ENCODE measurements around the gene CFAP410.
A peak's percentile ranks its signal among the peaks of the same experiment; 100 is the strongest.
"Not testable (repeated sequence)": the region's sequence is repeated elsewhere in the genome, so short reads cannot be mapped to it uniquely, and the experiment has no call there.

The CFAP410 gene

DNA sequence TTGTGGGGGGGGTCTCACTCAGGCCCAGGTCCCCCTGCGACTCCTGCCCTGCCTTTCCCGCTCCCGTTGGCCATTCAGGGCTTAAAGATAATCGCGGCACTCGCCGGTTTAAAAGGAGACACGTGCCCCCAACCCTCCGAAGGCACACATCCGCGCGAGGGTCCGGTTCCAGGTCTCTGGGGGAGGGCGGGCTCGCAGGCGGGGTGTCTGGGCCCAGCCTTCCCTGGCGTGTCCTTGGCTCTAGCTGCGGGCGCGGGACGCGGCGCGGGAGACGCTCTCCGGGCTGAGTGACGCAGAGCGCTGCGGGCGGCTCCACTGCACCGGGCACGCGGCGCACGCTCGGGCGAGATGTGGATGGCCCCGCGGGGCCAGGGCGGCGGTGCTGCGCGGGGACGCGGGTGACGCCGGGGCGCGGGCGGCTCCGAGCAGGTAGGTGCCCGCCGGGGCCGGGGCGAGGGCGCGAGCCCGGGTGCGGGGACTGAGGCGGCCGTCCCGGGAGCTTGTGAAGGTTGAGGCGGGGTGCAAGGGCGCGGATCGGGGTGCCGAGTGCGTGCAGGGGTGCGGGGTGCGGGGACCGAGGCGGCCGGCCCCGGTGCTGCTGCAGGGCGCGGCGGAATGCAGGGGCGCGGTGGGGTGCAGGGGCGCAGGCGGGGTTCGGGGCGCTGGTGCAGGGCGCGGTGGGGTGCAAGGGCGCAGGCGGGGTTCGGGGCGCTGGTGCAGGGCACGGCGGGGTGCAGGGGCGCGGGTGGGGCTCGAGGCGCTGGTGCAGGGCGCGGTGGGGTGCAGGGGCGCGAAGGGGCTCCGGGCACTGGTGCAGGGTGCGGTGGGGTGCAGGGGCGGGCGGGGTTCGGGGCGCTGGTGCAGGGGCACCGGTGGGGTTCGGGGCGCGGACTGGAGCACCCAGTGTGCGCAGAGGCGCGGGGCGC, 10.9 kb upstream of the CFAP410 start:
- Histone ChIP-seq H3K36me3 (ENCODE audit: control insufficient read depth, insufficient read depth, low read length) (no peaks in the 10 kb centered on the region), H3K4me1 (ENCODE audit: control insufficient read depth, insufficient read depth, low read length) (peaks cover 10% of the 10 kb centered on the region; the same call in 1 of the 2 replicates), H3K4me3 (ENCODE audit: low read depth, low read length) (peak overlapping the region; percentile 27; the same call in 1 of the 2 replicates), H3K27me3 (ENCODE audit: control insufficient read depth, insufficient read depth, low read length) (peaks cover 26% of the 10 kb centered on the region; the same call in 1 of the 2 replicates), H3K9me3 (ENCODE audit: control insufficient read depth, insufficient read depth, low read depth, low read length) (no peaks in the 10 kb centered on the region), H3K9ac (ENCODE audit: low read length) (no peak overlapping the region), H3K27ac (ENCODE audit: low read depth, low read length) (no peak overlapping the region)

DNA sequence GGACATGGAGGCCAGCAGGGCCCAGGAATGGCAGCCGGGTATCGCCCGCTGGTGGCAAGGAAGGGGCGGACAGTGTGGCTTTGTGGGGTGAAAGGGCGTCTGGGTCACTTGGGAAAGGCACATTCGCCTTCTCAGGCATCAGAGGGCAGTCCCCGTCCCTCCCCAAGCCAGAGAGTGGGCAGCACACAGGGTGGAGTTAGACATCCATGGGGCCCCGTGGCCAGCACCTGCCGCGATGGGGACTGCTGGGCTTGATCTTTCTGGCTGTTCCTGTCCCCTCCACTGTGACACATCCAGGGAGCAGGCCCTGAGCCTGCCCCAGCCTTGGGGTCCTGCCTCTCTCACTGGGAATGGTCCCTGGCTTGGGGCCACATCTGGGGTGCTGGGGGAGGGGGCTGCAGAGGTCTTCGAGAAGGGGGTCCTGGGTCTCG, 10.2 kb upstream of the CFAP410 start:
- H3K27me3 ChIP-seq (ENCODE audit: control insufficient read depth, insufficient read depth, low read length) = peaks cover 26% of the 10 kb centered on the region; the same call in 1 of the 2 replicates
- peaks cover 15% of the 10 kb centered on the region; the same call in 1 of the 2 replicates for H3K4me1 ChIP-seq (ENCODE audit: control insufficient read depth, insufficient read depth, low read length)
- no peak overlapping the region for H3K9ac ChIP-seq (ENCODE audit: low read length)
- H3K9me3 ChIP-seq (ENCODE audit: control insufficient read depth, insufficient read depth, low read depth, low read length) = no peaks in the 10 kb centered on the region
- H3K36me3 ChIP-seq (ENCODE audit: control insufficient read depth, insufficient read depth, low read length) = no peaks in the 10 kb centered on the region
- H3K4me3 ChIP-seq (ENCODE audit: low read depth, low read length) = no peak overlapping the region
- H3K27ac ChIP-seq (ENCODE audit: low read depth, low read length) = no peak overlapping the region

DNA sequence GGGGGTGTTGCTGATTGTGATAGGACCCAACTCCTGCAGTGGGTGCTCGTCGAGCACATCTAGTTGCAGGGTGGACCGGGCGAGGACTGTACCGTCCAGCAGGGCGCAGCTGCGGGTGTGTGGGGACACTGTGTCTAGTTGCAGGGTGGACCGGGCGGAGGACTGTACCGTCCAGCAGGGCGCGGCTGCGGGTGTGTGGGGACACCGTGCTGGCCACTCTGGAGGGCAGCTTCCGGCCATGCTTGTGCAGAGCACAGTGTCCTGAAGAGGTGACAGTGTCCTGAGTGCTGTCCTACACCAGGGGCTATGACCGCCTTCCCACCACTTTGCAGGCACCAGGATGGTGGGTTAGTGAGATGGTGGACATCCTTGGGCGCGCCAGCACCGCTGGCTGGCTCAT, 9.7 kb upstream of the CFAP410 start:
- H3K9me3 ChIP-seq (ENCODE audit: control insufficient read depth, insufficient read depth, low read depth, low read length) = no peaks in the 10 kb centered on the region
- peaks cover 15% of the 10 kb centered on the region; the same call in 1 of the 2 replicates for H3K4me1 ChIP-seq (ENCODE audit: control insufficient read depth, insufficient read depth, low read length)
- H3K36me3 ChIP-seq (ENCODE audit: control insufficient read depth, insufficient read depth, low read length) = no peaks in the 10 kb centered on the region
- H3K27me3 ChIP-seq (ENCODE audit: control insufficient read depth, insufficient read depth, low read length) = peaks cover 26% of the 10 kb centered on the region; the same call in 1 of the 2 replicates
- H3K9ac ChIP-seq (ENCODE audit: low read length) = no peak overlapping the region
- H3K4me3 ChIP-seq (ENCODE audit: low read depth, low read length) = no peak overlapping the region
- H3K27ac ChIP-seq (ENCODE audit: low read depth, low read length) = no peak overlapping the region

DNA sequence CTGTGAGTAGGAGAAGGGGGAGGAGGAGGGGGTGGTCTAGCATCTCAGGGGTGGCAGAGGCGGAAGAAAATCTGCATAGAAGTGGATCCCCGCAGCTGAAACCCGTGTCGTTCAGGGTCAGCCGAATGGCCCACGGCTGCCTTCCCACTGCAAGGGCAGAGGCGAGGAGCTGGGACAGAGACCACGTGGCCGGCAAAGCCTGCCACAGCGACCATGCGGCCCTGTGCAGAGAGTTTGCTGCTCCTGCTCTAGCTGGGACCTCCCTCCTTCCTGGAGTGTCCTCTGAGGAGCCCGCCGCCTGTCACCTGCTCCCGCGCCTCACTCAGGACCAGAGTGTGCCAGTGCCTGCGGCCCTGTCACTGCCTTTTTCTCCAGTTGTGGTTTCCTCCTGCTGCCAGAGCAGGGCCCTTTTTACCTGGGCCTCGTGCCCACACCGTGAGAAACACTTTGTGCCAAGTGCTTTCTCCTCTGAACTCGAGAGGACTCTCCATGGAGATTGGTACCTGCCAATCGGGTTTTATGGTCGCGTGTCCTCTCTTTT, 8.8 kb upstream of the CFAP410 start:
- no peak overlapping the region for H3K4me3 ChIP-seq (ENCODE audit: low read depth, low read length)
- H3K27me3 ChIP-seq (ENCODE audit: control insufficient read depth, insufficient read depth, low read length) = peaks cover 26% of the 10 kb centered on the region; the same call in 1 of the 2 replicates
- H3K9me3 ChIP-seq (ENCODE audit: control insufficient read depth, insufficient read depth, low read depth, low read length) = no peaks in the 10 kb centered on the region
- no peak overlapping the region for H3K27ac ChIP-seq (ENCODE audit: low read depth, low read length)
- peaks cover 16% of the 10 kb centered on the region; the same call in 1 of the 2 replicates for H3K4me1 ChIP-seq (ENCODE audit: control insufficient read depth, insufficient read depth, low read length)
- H3K36me3 ChIP-seq (ENCODE audit: control insufficient read depth, insufficient read depth, low read length) = no peaks in the 10 kb centered on the region
- H3K9ac ChIP-seq (ENCODE audit: low read length) = no peak overlapping the region

DNA sequence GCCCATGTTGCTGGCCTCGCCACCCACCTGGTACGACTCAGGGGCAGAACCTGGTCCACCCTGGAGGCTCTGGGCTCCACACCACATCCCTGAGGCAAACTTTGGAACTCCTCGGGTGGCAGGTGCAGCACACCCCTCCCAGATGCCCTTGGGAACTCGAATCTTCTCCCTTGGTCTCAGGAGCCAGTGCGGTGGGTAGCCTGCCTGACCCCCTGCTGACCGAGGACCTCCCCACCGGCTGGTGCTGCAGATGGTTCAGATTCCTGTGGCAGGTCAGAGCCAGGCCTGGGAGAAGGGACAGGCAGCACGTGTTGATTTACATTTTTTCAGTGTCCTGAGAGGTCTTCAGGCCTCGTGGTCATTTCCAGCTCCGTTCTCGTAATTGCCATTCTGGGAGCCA, 6.3 kb upstream of the CFAP410 start:
- no peaks in the 10 kb centered on the region for H3K9me3 ChIP-seq (ENCODE audit: control insufficient read depth, insufficient read depth, low read depth, low read length)
- peaks cover 13% of the 10 kb centered on the region; the same call in 1 of the 2 replicates for H3K27me3 ChIP-seq (ENCODE audit: control insufficient read depth, insufficient read depth, low read length)
- no peak overlapping the region for H3K4me3 ChIP-seq (ENCODE audit: low read depth, low read length)
- peak overlapping the region; percentile 75 for H3K9ac ChIP-seq (ENCODE audit: low read length)
- H3K4me1 ChIP-seq (ENCODE audit: control insufficient read depth, insufficient read depth, low read length) = peaks cover 36% of the 10 kb centered on the region
- H3K27ac ChIP-seq (ENCODE audit: low read depth, low read length) = peak overlapping the region; percentile 34; the same call in 1 of the 2 replicates
- H3K36me3 ChIP-seq (ENCODE audit: control insufficient read depth, insufficient read depth, low read length) = no peaks in the 10 kb centered on the region

DNA sequence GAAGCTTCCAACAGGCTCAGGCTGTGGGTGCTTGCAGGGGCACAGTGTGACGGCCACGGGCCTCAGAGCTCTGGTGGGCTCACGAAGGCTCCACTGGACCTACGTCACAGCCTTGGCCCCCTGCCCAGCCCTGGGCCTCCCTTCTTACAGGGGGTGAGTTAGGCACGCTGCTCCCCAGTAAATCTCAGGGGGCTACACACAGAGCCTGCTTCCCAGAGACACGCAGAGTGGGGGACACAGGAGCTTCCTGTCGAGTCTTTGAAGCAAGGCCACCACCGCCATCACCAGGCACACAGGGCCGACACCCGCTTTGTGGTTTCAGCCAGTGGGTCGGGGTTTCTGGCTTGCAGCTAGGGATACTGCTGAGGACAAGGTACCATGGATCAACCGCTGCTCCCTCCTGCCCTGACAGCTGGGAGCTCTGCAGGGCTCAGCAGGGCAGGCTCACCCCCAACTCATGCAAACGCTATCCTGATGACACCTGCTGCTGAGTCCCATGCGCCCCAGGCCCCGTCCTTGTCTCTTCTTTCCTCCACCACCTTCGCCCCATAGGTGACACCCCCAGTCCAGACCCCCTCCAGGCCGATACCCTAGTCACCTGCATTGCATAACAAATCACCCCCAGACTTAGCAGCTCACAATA, 5.5 kb upstream of the CFAP410 start:
- Histone ChIP-seq H3K27ac (ENCODE audit: low read depth, low read length) (peak overlapping the region; percentile 2; the same call in 1 of the 2 replicates), H3K4me1 (ENCODE audit: control insufficient read depth, insufficient read depth, low read length) (peaks cover 43% of the 10 kb centered on the region), H3K4me3 (ENCODE audit: low read depth, low read length) (no peak overlapping the region), H3K9ac (ENCODE audit: low read length) (peak overlapping the region; percentile 75), H3K9me3 (ENCODE audit: control insufficient read depth, insufficient read depth, low read depth, low read length) (no peaks in the 10 kb centered on the region), H3K36me3 (ENCODE audit: control insufficient read depth, insufficient read depth, low read length) (no peaks in the 10 kb centered on the region), H3K27me3 (ENCODE audit: control insufficient read depth, insufficient read depth, low read length) (peaks cover 10% of the 10 kb centered on the region; the same call in 1 of the 2 replicates)

DNA sequence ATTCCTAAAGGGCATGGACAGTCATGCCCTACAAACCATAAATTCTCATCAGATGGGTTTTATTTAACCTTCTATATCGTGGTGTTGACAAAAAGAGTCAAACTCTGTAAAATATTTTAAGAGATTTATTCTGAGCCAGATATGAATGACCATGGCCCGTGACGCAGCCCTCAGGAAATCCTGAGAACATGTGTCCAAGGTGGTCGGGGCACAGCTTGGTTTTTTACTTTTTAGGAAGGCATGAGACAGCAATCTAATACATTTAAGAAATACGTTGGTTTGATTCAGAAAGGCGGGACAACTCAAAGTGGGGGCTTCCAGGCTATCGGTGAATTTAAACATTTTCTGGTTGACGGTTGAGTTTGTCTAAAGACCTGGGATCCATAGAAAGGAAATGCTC, 3.8 kb upstream of the CFAP410 start:
- peak overlapping the region; percentile 69 for H3K9ac ChIP-seq (ENCODE audit: low read length)
- H3K27ac ChIP-seq (ENCODE audit: low read depth, low read length) = peak overlapping the region; percentile 71; the same call in 1 of the 2 replicates
- H3K4me3 ChIP-seq (ENCODE audit: low read depth, low read length); H3K9me3 ChIP-seq (ENCODE audit: control insufficient read depth, insufficient read depth, low read depth, low read length); H3K36me3 ChIP-seq (ENCODE audit: control insufficient read depth, insufficient read depth, low read length); H3K27me3 ChIP-seq (ENCODE audit: control insufficient read depth, insufficient read depth, low read length): not testable (repeated sequence)
- peaks cover 48% of the 10 kb centered on the region for H3K4me1 ChIP-seq (ENCODE audit: control insufficient read depth, insufficient read depth, low read length)

DNA sequence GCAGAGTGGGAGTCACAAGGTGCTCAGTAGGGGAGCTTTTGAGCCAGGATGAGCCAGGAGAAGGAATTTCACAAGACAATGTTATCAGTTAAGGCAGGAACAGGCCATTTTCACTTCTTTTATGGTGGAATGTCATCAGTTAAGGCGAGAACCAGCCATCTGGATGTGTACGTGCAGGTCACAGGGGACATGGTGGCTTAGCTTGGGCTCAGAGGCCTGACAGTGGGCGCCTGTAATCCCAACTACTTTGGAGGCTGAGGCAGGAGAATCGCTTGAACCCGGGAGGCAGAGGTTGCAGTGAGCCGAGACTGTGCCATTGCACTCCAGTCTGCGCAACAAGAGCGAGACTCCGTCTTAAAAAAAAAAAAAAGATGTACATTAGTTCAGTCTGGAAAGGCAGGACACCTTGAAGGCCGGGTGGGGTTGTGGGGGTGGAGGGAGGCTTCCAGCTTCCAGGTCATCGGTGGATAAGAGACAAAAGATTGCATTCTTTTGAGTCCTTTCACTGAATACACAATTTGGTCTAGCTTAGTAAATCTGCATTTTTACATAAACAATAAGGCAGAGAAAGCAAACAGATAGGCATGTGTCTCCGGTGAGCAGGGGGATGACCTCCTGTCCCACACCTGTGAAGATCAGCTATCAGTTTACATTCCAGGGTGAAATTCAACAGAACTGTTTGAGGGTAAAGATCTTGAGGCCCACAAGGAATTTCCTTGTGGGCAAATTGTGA, 2.7 kb upstream of the CFAP410 start:
- Histone ChIP-seq H3K27ac (ENCODE audit: low read depth, low read length) (peak overlapping the region; percentile 71; the same call in 1 of the 2 replicates), H3K4me1 (ENCODE audit: control insufficient read depth, insufficient read depth, low read length) (peaks cover 51% of the 10 kb centered on the region), H3K9ac (ENCODE audit: low read length) (peak overlapping the region; percentile 69)
- not testable (repeated sequence) for H3K4me3 ChIP-seq (ENCODE audit: low read depth, low read length); H3K27me3 ChIP-seq (ENCODE audit: control insufficient read depth, insufficient read depth, low read length); H3K9me3 ChIP-seq (ENCODE audit: control insufficient read depth, insufficient read depth, low read depth, low read length); H3K36me3 ChIP-seq (ENCODE audit: control insufficient read depth, insufficient read depth, low read length)

DNA sequence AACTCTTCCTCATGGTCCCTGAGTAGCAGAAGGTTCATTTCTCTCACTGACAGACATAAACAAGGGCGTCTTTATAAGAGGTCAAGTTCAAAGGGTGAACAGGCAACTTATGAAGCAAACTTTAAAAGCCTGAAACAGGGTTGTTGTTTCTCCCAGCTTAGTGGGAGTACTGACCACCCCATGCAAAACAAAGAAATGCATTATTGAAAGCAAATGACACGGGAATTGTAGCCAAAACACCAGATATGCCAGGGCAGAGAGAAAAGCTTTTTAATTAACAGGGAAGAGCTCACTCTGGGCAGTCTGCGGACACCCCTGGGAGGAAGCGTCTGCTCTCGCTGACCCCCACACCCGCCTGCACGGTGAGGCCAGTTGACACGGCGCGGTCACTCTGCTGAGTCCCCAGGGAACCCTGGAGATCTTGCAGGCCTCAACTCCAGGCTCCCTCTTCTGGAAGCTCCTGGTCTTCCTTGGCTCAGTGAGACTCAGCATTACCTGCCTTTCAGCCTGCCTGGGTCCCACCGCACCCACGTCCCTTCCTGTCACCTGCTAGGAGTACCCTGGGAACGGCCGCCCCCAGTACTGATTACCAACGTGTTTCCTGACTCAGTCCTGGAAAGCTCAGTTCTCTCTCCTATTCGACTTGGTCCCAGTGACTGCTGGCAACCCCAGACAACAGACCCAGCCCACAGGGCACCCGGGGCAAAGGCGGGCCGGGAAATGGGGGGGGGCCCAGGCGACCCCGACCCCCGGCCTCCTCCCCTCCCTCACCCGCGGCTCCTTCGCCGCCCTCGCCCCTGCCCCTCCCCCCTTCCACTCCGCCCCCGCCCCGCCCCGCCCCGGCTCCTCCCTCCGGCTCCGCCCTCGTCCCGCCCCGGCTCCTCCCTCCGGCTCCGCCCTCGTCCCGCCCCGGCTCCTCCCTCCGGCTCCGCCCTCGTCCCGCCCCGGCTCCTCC, 972 bp downstream of the CFAP410 start:
- Histone ChIP-seq H3K9me3 (ENCODE audit: control insufficient read depth, insufficient read depth, low read depth, low read length) (no peaks in the 10 kb centered on the region), H3K27ac (ENCODE audit: low read depth, low read length) (no peak overlapping the region), H3K9ac (ENCODE audit: low read length) (peak overlapping the region; percentile 40), H3K36me3 (ENCODE audit: control insufficient read depth, insufficient read depth, low read length) (peaks cover 12% of the 10 kb centered on the region), H3K27me3 (ENCODE audit: control insufficient read depth, insufficient read depth, low read length) (no peaks in the 10 kb centered on the region), H3K4me3 (ENCODE audit: low read depth, low read length) (peak overlapping the region; percentile 52), H3K4me1 (ENCODE audit: control insufficient read depth, insufficient read depth, low read length) (peaks cover 36% of the 10 kb centered on the region)
